DMS153 (cell line): Measurements from ENCODE around the gene PDE8A.
A peak's percentile ranks its signal among the peaks of the same experiment; 100 is the strongest.
"Not testable (repeated sequence)": the region's sequence is repeated elsewhere in the genome, so short reads cannot be mapped to it uniquely, and the experiment has no call there.

Experiments
- DNase-seq: peaks from one replicate; lab custom pipeline; 2025; lab: John Stamatoyannopoulos, UW

The PDE8A gene

GRCh38 chr15:85177042-85177515, 195.4 kb downstream of the PDE8A start:
- DNase-seq: peak; percentile 0

- DNase-seq: no peak
Observed at GRCh38 chr15:85178308-85178707, 196.7 kb downstream of the PDE8A start.

GRCh38 chr15:85179700-85180099, 198.0 kb downstream of the PDE8A start:
- no peak for DNase-seq

- DNase-seq: not testable (repeated sequence)
Observed at GRCh38 chr15:85185350-85185749, 203.7 kb downstream of the PDE8A start.

GRCh38 chr15:85188171-85188577, 206.5 kb downstream of the PDE8A start:
- DNase-seq: not testable (repeated sequence)
